Neural cell (in vitro differentiated cells): ENCODE data around the gene MED13L.

Source experiments
- TAF1 ChIP-seq: IDR thresholded peaks from 2 replicates; pipeline ENCODE4 v1.6.1; 2012; ENCODE audit warnings: low read depth
- TF ChIP-seq, protein P1 (sequence below): fragments of 450-650 bp; IDR thresholded peaks from 2 replicates; pipeline ENCODE4 v1.5.1; 2014; ENCODE audit warnings: antibody characterized with exemption, mild to moderate bottlenecking, moderate library complexity; ENCODE audit not compliant: poor library complexity, severe bottlenecking

DNA sequence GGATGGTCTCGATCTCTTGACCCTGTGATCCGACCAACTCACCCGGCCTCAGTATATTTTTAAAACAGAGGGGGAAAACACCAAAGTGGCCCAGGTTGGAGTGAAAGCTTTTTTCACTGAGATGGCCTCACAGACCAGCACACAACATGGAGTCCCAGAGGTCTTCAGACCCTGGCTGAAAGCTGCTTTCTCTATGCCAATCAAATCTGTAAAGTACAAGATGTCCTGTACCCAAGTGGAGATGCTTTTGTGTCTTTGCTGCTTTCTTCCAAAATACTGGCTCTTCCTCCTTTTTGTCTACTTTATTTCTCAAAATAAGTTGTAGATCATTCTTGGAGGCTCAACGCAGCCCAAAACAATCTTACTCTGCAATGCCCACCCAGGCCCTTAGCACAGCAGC lies 214.8 kb downstream of the MED13L start:
- TF ChIP-seq, protein P1, sequence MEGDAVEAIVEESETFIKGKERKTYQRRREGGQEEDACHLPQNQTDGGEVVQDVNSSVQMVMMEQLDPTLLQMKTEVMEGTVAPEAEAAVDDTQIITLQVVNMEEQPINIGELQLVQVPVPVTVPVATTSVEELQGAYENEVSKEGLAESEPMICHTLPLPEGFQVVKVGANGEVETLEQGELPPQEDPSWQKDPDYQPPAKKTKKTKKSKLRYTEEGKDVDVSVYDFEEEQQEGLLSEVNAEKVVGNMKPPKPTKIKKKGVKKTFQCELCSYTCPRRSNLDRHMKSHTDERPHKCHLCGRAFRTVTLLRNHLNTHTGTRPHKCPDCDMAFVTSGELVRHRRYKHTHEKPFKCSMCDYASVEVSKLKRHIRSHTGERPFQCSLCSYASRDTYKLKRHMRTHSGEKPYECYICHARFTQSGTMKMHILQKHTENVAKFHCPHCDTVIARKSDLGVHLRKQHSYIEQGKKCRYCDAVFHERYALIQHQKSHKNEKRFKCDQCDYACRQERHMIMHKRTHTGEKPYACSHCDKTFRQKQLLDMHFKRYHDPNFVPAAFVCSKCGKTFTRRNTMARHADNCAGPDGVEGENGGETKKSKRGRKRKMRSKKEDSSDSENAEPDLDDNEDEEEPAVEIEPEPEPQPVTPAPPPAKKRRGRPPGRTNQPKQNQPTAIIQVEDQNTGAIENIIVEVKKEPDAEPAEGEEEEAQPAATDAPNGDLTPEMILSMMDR = no peak
- TF ChIP-seq TAF1 = no peak
